NCI-H187 treated with DMSO at 0.1 percent for 48 hours (cell line): ENCODE measurements around the gene VPS37D.
"Not testable (repeated sequence)": the region's sequence is repeated elsewhere in the genome, so short reads cannot be mapped to it uniquely, and the experiment has no call there.

Experiments used
- DNase-seq: peaks from one replicate; lab custom pipeline; 2025; lab: John Stamatoyannopoulos, UW

The VPS37D gene

DNA sequence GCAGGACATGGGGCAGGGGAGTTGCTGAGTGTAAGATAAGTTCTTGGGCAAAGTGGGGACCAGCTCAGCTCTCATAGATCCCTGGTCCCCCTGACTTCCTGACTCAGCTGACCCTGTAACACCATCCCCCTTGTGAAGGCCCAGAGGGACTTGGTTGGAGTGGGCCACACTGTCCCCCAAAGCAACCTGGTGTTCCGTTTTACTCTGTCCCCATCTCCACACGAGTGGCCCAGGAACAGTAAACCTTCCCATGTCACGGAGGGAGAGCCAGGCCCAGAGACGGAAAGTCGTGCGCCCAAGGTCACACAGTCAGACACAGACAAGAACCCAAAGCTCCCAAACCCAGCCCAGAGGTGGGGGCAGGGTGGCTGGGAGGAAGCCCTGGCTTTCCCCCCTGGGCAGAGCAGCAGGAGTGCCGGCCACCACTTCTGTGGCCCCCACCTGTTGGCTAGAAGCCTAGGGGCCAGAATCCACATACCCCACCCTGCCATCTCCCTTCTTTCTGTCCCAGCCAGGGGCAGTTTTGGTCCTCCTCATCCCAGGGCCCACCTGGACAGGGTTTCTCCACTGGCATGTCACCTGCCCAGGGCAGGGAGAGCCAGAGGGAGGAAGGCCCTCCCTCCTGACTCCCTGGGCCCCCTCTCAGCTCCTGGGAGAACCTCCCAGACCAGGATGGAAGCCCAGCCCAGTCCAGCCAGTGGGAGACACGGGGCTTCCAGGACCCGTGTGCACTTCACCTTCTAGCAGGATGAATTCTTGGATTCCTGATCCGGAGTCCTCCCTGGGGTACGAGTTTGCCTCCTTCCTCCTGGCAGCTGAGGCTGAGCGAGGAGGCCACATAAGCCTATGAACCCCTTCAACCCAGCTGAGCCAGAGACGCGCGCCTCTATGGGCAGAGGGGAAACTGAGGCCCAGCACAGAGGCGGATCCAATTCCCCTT, 20.6 kb upstream of the VPS37D start:
- DNase-seq: no peak

DNA sequence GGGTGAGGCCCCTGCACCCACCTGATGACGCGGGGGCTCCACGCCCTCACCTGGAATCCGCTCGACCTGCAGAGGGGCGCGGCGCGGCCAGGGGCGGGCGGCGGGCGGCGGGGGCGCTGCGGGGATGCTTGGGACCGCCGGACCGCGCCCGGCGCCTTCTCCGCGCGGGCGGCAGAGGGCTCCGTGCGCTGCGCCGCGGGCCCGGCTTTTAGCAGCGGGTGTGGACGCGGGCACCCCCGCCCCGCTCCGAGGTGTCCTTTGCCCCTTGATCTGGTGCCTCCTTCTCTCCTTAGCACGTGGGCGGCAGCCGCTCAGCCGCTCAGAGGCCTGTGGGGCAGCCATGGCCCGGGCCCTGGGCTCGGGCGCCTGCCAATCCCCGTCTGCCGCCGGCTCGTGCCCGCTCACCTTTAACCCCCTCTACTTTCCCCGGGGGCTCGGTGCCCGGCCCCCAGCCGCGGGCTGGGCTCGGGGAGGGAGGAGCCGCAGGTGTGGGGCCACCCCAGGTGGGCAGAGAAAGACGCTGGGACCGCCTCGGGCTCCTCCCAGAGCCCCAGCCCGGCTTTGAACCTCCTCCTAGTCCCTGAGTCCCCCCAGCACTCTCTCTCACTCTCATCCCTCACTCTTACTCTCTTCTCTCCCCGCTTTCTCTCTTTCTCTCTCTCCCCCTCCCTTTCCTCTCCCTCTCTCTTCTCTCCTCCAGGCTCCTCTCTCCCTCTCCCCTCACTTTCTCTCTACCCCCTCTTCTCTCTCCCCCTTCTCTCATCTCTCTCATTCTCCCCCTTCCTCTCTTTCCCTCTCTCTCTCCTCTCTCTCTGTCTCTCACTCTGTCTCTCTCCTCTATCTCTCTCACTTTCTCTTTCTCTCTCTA, 19.7 kb upstream of the VPS37D start:
- no peak for DNase-seq

DNA sequence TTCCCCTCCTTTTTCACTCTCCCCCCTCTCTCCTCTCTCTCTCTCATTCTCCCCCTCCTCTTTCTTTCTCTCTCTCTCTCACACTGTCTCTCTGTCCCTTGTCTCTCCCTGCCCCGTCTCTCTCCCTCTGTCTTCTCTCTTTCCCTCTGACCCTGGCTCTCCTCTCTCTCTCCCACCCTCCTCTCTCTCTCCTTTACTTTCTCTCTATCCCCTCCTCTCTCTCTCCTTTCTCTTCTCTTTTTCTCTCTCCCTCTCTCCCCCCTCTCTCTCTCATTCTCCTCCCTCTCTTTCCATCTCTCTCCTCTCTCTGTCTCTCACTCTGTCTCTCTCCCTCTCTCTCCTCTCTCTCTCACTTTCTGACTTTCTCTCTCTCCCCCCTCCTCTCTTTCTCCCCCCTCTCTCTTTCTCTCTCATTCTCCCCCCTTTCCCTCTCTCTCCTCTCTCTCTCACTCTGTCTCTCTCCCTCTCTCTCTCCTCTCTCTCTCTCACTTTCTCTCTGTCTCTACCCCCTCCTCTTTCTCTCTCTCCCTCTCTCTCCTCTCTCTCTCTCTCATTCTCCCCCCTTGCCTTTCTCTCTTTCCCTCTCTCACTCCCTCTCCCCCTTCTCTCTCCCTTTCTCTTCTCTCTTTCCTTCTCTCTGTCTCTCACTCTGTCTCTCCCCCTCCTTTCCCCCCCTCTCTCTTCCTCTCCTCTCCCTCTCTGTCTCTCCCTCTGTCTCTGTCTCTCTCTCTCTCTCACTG, 18.9 kb upstream of the VPS37D start:
- no peak for DNase-seq

DNA sequence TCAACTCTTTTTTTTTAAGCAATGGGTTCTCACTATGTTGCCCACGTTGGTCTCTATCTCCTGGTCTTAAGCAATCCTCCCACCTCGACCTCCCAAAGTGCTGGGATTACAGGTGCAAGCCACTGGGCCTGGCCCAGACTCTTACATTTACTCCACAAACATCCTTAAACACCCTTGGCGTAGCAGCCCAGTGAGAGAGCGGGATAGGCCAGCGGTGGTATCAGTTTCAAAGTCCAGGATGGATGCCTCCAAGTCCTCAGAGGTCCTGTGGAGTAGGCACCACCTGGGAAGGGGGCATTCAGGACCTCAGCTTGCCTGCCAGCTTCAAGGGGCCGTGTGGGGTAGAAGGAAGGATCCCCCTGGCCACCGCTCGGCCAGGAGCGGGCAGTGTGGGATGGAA, 18.1 kb upstream of the VPS37D start:
- DNase-seq: no peak

DNA sequence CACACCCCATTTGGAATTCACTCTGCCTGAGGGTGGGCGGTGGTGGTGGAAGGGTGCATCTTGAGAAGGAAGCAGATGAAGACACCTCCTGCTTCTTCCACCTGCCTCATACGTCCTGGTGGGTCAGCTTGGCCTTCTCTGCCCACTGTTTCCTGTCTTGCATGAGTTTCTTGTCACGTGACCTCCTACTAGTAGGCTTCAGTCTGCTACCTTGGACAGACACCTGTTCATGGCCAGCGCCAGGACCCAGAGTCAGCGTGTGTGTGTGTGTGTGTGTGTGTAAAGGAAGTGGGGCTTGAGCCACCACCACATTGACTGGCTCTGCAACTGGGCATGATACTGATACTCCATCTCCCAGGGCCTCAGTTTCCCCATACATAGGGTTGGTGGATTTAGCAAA, 17.1 kb upstream of the VPS37D start:
- no peak for DNase-seq

DNA sequence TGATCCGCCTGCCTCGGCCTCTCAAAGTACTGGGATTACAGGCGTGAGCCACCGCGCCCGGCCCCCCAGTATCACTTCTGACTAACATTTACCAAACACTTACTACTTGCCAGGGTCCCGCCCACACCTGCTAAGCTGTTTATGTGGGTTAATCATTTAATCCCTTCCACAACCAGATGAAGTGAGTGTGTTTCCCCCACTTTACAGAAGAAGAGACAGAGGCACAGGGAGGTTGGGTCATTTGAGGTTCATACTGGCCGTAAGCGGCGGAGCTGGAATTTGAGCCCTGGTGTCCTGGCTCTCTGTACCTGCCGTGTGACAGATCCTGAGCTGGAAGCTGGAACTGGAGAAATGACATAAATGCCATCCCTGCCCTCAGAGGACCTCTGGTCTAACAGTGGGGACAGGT, 15.1 kb upstream of the VPS37D start:
- no peak for DNase-seq

DNA sequence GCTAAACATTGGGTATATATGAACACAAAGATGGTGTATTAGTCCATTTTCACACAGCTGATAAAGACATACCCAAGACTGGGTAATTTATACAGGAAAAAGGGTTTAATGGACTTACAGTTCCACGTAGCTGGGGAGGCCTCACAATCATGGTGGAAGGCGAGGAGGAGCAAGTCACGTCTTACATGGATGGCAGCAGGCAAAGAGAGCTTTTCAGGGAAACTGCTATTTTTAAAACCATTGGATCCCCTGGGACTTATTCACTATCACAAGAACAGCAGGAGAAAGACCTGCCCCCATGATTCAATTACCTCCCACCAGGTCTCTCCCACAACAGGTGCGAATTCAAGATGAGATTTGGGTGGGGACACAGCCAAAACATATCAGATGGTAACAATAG, 12.3 kb upstream of the VPS37D start:
- DNase-seq: not testable (repeated sequence)

DNA sequence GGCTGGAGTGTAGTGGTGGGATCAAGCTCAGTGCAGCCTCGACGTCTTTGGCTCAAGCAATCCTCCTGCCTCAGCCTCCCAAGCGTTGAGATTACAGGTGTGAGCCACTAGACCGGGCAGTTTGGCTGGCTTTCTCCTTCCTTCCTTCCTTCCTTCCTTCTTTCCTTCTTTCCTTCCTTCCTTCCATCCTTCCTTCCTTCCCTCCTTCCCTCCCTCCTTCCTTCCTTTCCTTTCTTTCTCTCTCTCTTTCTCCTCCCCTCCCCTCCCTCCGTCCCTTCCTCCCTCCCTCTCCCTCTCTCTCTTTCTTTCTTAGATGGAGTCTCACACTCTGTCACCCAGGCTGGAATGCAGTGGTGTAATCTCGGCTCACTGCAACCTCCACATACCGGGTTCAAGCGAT, 7.6 kb upstream of the VPS37D start:
- DNase-seq: no peak

DNA sequence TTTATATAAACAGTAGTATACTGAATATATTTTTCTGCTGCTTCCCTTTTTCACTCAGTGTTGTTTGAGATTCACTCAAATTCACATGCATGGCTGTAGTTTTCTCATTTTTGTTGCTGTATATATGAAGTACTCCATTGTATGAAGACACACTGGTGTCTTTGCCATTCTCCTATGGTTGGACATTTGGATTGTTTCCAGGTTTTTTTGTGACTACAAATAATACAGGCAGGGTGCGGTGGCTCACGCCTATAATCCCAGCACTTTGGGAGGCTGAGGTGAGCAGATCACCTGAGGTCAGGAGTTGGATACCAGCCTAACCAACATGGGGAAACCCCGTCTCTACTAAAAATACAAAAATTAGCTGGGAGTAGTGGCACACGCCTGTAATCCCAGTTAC, 7.0 kb upstream of the VPS37D start:
- not testable (repeated sequence) for DNase-seq

DNA sequence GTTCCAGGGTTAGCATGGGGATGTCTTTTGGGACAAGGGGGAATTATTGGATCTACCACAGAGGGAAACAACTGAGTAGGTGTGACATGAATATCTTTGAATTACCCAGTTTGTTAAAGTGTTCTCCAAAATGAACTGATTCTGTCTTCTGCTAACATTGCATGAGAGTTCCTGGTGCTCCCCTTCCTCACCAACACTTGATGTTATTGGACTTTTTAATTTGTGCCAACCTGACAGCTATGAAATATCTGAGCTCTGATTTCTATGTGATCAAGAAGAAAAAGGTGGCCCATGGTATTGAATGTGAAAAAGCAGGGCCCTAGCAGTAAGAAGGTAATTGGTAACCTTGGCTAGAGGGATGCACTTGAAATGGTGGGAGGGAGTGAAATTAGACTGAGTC, 4.6 kb upstream of the VPS37D start:
- DNase-seq: no peak

DNA sequence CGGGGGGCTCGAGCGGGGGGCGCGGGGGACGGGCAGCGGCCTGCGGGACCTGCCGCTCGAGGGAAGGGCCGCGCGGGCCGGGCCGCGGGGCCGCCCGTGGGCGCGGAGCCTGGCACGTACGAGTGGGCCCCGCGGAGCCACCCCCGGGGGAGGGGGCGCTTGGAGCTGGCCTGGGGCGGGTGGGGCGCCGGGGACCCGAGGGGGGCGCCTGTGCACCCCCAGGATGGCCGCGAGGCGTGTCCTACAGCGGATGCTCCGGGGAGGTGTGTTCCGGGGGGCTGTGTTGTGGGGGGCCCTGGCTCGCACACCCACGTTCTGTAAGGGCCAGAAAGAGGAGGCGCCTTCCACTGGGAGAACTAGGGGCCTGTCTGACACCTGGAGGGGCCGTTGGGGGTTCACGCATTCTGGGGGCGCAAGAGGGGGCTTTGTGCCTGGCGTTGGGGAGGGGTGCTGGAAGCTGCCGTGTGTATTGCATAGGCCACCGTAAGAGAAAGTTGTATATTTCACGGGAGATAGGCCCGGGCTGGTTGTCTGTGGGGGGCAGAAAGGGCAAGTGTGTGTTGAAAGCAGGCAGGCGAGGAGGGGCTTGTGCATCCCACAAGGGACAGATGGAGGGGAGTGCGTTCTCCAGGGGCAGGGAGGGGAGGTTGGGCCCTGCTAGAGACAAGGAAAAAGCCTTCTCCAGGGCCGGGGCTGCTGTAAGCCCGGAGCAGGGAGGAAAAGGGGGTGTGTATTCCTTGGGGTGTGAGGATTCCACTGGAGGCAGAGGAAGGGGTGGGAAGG, 663 bp downstream of the VPS37D start:
- no peak for DNase-seq

DNA sequence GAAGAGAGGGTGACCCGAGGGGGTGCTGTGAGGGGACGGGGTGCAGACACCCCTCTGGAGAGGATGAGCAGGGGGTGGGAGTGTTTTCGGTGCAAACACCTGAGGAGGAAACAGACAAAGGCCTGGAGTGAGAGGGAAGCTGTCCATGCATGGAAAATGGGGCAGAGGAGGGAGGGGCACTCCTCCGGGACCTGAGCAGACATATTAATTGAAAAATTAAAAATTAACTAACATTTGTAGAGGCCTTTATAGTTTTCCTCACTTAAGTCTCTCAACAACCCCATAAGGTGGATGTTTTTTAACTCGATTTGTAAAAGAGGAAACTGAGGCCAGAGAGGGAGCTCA, 1.2 kb downstream of the VPS37D start:
- DNase-seq: no peak

DNA sequence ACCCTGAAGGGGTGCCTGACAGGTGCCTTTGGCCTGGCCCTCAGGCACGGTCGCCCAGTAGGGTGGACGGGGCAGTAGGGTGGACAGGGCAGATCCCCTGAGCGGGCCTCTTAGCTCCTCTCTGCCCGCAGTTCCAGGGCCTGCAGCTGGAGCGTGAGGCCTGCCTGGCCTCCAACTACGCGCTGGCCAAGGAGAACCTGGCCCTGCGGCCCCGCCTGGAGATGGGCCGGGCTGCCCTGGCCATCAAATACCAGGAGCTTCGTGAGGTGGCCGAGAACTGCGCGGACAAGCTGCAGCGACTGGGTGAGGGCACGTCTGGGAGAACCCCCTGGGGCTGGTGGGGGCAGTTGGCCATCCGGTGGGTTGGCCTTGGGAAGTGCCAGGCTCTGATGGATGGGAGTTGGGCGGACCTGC, 1.7 kb downstream of the VPS37D start:
- no peak for DNase-seq

DNA sequence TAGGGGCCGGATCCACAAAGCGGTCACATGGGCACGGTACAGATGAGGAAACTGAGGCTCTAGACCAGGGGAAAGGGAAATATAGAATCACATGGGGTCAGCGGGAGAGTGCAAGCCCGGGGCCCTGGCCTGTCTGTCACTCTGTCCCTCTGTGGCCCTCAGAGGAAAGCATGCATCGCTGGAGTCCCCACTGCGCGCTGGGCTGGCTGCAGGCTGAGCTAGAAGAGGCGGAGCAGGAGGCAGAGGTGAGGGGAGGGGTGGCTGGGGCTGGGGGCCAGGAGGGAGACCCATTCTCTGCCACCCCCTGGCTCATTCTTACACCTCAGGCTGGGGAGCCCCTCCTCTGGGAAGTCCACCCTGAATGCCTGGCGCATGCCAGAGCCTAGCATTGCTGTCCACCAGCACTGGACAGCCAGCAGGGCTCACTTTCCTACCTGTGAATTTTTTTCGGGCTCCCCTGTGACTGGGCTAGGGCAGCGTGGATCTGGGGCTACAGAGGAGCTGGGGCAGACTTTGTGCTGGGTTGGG, 2.3 kb downstream of the VPS37D start:
- DNase-seq: no peak

DNA sequence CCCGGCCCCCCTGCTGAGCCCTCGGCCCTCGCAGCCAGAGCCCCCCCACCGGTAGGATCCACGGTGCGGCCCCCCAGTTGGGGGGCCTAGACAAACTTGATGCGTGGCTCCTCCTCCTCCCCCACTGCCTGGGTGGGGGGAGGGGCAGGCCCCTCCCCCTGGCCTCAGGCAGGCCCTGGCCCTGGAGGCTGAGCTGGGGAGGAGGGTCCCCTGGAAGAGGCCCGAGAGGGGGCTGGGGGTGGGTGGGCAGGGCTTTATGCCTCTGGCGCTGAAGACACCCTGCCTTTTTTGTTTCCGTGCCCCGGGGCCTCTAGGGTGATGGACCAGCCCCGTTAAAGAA, 3.7 kb downstream of the VPS37D start:
- DNase-seq: no peak

DNA sequence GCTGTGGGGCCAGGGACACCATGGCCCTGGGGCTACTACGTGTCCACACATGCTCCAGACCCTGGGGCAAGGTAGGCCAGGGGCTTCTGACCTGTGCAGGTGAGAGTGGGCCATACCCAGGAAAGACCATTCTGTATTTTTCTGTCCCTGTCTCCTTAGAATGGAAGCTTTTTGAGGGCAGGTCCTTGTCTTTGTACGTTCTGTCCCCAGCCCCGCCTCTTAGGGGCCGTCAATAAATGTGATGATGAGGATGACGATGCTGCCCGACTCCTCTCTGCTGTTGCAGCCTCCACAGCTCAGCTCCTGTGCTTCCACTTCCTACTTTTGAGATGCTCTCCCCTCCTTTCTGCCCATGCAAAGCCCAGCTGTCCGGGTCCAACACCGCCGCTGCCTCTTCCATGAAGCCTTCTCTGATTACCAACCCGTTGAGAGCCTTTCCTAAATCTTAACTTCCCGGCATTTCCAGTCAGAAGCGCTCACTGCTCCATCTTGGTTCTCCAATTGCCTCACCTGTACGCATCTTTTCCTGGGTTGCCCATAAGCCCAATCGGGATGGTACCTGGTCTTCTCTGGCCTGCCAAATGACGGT, 4.3 kb downstream of the VPS37D start:
- no peak for DNase-seq

DNA sequence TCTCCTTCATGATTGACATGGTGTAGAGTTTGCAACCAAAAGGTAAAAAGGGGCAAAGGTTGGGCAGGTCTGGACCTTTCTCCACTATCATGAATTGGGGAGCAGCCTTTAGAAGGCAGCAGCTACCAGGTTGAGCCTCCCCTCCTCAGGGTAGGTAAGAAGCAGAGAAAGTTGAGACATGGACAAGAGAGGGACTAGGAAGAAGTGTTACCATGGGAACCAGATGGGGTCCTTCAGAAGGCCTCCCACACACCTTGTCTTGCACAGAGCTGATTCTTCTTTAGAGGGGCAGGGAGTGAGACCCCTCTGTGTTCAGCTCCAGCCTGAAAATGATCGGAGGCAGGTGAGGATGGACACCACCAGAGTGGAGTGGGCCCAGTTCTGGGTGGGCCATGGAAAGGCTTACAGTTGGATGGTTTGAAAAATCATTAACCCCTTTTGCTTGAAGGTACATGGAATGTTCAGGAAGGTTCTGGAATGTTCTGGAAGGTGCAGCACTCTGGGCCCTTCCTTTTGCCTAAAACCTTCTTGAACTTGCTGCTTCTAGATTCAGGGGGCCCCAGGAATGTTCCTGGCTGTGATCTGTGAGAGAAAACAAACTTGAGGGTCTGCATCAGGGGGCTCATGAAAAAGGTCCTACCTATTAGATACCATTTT, 7.0 kb downstream of the VPS37D start:
- no peak for DNase-seq

DNA sequence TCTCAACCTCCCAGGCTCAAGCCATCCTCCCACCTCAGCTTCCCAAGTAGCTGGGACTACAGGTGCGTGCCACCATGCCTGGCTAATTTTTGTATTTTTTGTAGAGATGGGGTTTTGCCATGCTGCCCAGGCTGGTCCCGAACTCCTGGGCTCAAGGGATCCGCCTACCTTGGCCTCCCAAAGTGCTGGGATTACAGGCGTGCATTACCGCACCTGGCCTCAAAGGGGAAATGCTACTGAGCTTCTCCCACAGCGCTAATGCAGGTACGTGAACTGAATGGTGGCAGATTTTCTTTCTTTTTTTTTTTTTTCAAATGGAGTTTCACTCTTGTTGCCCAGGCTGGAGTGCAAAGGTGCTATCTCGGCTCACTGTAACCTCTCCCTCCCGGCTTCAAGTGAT, 8.4 kb downstream of the VPS37D start:
- not testable (repeated sequence) for DNase-seq

DNA sequence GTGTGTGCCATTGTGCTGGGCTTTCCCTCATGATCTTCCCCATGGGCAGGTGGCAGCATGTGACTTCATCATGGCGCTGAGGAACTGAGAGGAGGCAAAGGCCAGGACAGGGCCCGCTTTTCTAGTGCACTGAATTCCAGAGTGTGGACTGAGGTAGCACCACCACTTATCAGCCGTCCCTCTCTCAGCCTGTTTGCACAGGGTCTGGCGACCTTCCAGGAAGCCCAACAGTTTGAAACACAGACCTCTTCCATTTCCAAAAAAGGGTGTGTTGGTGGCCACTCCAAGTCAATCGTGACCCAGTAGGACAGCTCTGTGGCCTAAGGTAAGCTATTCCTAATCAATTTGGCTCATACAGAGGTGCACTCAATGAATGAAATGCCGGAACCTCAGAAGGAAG, 11.2 kb downstream of the VPS37D start:
- no peak for DNase-seq

DNA sequence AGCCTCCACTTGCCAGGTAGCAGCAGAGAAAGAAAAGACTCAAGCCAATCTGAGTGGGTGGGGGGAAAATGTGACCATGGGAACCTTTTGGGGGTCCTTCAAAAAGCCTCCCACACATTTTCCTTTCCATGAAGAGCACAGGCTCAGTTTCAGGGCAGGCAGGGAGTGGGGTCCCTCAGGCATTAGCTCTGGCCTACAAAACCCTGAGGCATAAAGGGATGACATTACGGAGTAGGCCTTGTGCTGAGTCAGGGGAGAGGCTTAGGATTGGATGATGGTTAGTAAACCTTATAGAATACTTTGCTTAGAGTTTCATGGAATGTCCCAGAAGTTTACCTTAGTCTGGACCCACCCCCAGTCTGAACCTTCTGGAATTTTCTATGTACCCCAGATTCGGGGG, 12.1 kb downstream of the VPS37D start:
- DNase-seq: no peak

DNA sequence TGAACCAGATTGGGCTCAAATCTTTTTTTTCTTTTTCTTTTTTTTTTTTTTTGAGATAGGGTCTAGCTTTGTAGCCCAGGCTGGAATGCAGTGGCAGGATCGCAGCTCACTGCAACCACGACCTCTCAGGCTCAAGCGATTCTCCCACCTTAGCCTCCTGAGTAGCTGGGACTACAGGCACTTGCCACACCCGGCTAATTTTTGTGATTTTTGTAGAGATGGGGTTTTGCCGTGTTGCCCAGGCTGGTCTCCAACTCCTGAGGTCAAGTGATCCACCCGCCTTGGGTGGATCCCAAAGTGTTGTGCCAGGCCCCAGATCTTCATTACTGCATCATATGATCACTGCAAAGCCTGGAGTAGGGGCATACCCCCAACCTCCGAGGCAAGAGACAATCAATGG, 12.9 kb downstream of the VPS37D start:
- DNase-seq: no peak
